Measurements from ENCODE around the gene CTNNA1.
"Not testable (repeated sequence)": the region's sequence is repeated elsewhere in the genome, so short reads cannot be mapped to it uniquely, and the experiment has no call there.

CTNNA1 gene, protein sequence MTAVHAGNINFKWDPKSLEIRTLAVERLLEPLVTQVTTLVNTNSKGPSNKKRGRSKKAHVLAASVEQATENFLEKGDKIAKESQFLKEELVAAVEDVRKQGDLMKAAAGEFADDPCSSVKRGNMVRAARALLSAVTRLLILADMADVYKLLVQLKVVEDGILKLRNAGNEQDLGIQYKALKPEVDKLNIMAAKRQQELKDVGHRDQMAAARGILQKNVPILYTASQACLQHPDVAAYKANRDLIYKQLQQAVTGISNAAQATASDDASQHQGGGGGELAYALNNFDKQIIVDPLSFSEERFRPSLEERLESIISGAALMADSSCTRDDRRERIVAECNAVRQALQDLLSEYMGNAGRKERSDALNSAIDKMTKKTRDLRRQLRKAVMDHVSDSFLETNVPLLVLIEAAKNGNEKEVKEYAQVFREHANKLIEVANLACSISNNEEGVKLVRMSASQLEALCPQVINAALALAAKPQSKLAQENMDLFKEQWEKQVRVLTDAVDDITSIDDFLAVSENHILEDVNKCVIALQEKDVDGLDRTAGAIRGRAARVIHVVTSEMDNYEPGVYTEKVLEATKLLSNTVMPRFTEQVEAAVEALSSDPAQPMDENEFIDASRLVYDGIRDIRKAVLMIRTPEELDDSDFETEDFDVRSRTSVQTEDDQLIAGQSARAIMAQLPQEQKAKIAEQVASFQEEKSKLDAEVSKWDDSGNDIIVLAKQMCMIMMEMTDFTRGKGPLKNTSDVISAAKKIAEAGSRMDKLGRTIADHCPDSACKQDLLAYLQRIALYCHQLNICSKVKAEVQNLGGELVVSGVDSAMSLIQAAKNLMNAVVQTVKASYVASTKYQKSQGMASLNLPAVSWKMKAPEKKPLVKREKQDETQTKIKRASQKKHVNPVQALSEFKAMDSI

GRCh38 chr5:138752951-138753793 lies at the start of gene CTNNA1:
Gene CTNNA1, plus strand, starts transcription at chr5:138753425. Its CDS starts 28,500 bp downstream, at chr5:138781925.
- DNase-seq, result peak; percentile 27

- DNase-seq, result not testable (repeated sequence)
Measured at GRCh38 chr5:138703777-138704176, 49.4 kb upstream of the CTNNA1 start.

GRCh38 chr5:138705007-138705406 lies 48.2 kb upstream of the CTNNA1 start:
- no peak for DNase-seq

- DNase-seq, result no peak
Measured at GRCh38 chr5:138705567-138705966, 47.7 kb upstream of the CTNNA1 start.

- no peak for DNase-seq
Measured at GRCh38 chr5:138706655-138707480, 46.4 kb upstream of the CTNNA1 start.

DNA sequence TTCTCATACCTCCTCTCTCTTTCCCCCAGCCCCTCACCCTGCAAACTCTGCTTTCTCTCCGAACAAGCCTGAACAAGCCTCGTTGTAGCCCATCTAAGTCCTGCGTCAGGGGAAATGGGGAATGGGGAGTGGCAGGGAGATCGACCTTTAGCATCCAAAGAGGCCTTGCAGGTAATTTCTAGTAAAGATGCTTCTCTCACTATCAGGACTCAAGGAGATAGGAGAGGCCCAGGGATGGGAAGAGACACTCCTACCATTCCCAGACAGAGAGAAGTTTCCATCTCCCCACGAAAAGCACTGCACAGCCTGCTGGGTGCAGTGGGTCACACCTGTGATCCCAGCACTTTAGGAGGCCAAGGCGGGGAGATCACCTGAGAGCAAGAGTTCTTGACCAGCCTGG lies 44.4 kb upstream of the CTNNA1 start:
- no peak for DNase-seq

- no peak for DNase-seq
Measured at GRCh38 chr5:138709202-138709601, 44.0 kb upstream of the CTNNA1 start.

GRCh38 chr5:138711087-138711486 lies 42.1 kb upstream of the CTNNA1 start:
- no peak for DNase-seq

GRCh38 chr5:138711811-138712210 lies 41.4 kb upstream of the CTNNA1 start:
- DNase-seq, result no peak

GRCh38 chr5:138712324-138712723 lies 40.9 kb upstream of the CTNNA1 start:
- DNase-seq, result no peak

GRCh38 chr5:138712791-138713190 lies 40.4 kb upstream of the CTNNA1 start:
- DNase-seq, result no peak

DNA sequence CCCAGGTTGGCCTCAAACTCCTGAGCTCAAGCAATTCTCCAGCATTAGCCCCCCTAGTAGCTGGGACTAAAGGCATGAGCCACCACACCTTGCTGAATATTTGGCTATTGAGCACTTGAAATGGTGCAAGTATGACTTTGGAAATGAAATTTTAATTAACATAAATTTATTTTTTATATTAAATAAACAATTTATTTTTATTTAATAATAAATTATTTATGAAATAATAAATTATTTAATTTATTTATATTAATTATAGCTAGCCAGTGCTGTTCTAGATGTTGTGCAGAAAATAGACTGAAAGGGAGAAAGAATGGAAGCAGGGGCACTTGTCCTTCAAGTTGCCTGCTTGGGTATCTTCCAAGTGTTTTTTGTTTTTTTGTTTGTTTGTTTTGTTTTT lies 40.0 kb upstream of the CTNNA1 start:
- DNase-seq, result no peak

DNA sequence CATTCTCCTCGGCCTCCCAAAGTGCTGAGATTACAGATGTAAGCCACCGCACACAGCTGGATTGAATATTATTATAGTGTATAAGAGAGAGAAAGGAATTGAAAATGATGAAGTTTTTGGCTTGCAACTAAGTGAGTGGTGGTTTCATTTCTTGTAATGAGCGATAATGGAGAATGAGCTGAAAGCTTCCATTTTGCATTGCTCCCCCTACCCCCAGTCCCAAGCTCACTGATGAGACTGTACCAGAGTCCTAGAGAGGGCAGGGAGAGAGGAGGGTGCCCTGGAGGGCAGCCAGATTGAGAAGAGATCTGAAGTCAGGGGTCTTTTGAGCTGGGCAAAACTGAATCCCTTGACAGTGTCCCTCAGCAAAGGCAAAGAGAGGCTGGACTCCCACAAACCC lies 38.5 kb upstream of the CTNNA1 start:
- no peak for DNase-seq

GRCh38 chr5:138715931-138716432 lies 37.2 kb upstream of the CTNNA1 start:
- DNase-seq, result not testable (repeated sequence)

DNA sequence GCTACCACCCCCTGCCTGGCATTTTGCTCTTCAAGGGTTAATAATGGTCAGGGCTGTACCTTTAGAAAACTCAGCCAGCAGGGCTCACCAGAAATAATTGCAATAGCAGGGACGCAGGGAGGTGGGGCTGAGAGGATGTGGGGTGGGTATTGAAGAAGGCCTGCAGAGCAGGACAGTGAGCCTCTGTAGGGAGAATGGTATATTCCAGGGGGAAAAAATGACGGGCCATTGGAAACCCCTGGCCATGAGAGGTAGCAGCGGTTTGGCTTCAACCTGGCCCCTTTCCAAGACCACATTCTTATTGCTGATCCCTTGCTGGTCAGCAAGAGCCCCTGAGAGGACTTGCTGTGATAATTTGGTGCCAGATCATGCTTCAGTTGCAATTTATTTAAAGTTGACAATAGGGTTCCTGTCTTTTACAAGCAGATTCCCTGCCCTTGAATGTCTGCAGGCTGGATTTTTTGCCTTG lies 36.7 kb upstream of the CTNNA1 start:
- no peak for DNase-seq

DNA sequence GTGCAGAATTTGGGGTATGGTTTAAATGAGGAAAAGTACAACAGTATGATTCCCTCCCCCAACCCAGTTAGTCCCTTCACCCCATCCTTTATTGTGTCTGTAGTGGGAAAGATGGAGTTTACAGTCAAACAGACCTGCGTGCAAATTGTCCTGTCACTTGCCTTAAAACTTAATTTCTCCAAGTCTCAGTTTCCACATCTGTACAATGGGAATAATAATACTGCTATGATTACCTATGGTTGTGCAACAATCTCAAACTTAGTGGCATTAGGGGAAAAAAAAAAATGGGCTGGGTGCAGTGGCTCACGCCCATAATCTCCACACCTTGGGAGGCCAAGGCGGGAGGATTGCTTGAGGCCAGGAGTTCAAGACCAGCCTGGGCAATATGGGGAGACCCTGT lies 35.8 kb upstream of the CTNNA1 start:
- no peak for DNase-seq

- no peak for DNase-seq
Measured at GRCh38 chr5:138719811-138720210, 33.4 kb upstream of the CTNNA1 start.

- DNase-seq, result no peak
Measured at GRCh38 chr5:138720840-138721239, 32.4 kb upstream of the CTNNA1 start.

DNA sequence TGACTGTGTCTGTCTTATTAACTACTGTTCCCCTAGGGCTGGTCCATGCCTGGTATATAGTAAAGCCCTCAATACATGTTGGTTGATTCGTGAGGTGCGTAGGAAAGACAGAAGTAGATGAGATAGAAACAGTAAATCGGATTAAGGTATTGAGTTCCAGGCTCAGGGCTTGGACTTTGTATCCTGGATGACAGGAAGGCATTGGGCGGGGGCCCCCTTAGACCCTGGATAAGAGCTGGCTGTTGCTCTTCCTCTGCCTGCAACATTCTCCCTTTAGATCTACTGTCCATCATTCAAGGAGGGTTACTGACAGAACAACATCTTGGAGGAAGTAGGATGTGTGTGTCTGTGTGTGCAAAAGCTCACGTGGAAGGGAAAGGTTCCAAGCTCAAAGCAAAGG lies 31.2 kb upstream of the CTNNA1 start:
- DNase-seq, result no peak

DNA sequence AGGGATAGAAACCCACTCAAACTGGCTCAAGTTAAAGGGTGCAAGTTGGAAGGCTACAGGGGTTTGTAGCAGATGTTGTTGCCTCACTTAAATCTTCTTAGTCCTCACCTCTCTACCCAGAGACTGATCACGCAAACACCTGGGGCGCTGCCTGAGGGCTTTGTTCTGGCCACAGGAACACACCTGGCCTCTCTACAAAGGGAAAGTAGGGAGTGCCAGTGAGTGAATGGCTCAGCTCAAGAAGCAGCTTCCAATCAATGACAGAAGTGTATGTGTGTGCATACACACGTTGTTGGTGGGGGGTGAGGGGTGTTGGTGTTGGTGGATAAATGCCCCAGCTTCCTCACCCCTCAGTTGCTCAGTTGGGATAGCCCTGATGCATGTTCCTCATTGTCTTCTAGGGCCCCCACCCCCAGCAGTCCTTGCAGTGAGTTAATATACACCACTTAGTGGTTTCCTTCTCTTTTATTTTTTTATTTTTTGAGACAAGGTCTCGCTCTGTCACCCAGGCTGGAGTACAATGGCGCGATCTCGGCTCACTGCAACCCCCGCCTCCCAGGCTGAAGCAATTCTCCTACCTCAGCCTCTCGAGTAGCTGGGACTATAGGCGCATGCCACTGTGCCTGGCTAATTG lies 30.6 kb upstream of the CTNNA1 start:
- DNase-seq, result no peak

DNA sequence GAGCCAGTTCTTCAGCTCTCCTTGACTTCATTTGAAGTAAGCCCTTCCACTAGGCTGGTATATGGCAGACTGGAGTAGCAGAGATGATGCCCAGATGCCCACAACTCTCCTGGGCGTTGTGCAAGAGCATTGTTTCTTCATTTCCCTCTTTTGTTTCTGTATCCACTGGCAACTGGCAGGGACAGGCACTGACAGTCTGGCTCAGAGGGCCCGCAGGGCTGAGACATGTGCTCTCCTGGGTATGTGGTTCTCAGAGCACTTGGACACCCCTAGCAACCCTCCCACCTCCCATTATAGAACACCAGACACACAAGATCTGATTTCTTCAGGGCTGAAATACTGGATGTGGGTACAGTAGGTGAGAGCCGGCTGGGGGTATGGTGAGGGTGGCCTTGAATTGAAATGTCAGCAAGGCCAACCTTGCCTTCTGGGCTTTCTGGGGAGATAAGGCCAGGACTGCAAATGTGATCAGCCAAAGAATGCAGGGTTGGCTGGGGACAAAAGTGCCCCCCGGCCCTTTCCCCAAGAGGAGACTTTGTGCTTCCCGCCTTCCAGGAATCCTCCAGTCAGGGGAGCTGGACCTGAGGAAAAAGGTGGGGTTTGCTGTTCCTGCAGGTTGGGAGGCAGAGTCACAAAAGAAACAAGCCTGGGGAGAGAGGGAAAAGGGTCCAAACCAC lies 28.6 kb upstream of the CTNNA1 start:
- no peak for DNase-seq
